Peyer's patch (tissue), 4 donors: ENCODE measurements around the gene CRACR2B.
A peak's percentile ranks its signal among the peaks of the same experiment; 100 is the strongest.

Experiments used
- POLR2A ChIP-seq, 2 donors: fragments of 450-650 bp; IDR thresholded peaks; one replicate each; pipeline ENCODE4 v1.5.1; 2017; ENCODE audit warnings: antibody characterized with exemption in 2 of 2, mild to moderate bottlenecking in 2 of 2, moderate library complexity in 2 of 2
- TF ChIP-seq, protein P1 (sequence below), 6 experiments: fragments of 450-650 bp in 4 of 6; fragments of 200-600 bp in 2 of 6; sonication (generic) in 1 of 6; IDR thresholded peaks; one replicate each; pipeline ENCODE4 v1.5.1; 2017 to 2019; ENCODE audit warnings: antibody characterized with exemption in 6 of 6, mild to moderate bottlenecking in 3 of 6, moderate library complexity in 1 of 6

DNA sequence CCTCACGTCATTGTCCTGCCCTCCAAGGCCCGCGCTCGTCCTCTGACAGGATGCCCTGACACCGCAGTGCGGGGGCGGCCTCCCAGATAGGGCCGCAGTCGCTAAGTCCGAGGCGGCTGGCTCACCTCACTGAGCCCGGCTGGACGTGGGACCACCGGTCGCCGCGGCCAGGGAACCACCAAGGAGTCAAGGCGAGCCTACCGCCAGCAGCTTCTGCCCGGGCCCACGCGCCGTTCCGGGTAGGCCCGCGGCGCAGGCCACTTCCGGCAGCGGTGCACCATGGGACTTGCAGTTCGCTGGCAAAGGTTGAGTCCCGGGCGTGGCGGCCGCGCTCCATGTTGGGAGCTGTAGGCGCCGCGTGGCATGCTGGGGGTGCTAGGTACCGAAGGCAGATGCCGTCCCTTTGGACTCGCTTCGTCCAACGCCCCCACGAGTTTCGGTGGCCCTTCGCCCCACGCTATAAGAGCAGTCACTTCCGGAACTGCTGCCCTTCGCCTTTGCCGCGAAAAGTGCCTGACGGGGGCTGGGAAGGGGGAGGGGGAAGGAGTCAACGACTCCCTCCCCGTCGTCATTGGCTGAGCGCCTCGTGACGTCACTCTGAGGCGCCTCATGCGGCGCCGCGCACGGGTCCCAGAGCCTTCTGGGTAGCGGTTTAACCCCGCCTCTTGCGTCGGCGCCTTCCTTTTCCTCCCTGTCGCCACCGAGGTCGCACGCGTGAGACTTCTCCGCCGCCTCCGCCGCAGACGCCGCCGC, 18.3 kb upstream of the CRACR2B start, which contains the start of gene RPLP2:
- TF ChIP-seq, protein P1, sequence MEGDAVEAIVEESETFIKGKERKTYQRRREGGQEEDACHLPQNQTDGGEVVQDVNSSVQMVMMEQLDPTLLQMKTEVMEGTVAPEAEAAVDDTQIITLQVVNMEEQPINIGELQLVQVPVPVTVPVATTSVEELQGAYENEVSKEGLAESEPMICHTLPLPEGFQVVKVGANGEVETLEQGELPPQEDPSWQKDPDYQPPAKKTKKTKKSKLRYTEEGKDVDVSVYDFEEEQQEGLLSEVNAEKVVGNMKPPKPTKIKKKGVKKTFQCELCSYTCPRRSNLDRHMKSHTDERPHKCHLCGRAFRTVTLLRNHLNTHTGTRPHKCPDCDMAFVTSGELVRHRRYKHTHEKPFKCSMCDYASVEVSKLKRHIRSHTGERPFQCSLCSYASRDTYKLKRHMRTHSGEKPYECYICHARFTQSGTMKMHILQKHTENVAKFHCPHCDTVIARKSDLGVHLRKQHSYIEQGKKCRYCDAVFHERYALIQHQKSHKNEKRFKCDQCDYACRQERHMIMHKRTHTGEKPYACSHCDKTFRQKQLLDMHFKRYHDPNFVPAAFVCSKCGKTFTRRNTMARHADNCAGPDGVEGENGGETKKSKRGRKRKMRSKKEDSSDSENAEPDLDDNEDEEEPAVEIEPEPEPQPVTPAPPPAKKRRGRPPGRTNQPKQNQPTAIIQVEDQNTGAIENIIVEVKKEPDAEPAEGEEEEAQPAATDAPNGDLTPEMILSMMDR (IDR thresholded peaks at IDR 0.05): no peak
- peak; percentile 87 to 89 for TF ChIP-seq POLR2A (IDR thresholded peaks at IDR 0.05)
